CD14-positive monocyte (primary cell): ENCODE results near the gene NUP107. TPM values are rescaled to one million over a fixed set of nuclear protein-coding genes. Genes with fewer than 3 reads are reported as not detected.

ENCODE experiments used
- DNase-seq, 3 donors: peaks; one replicate each; pipeline ENCODE4 v3.0.0-alpha.2; 2011 to 2022
- H2AFZ ChIP-seq: 2 replicates; pipeline ENCODE4 v1.6.0; 2012; ENCODE audit warnings: mild to moderate bottlenecking, low read depth, low read length, inconsistent platforms; ENCODE audit not compliant: insufficient read depth, poor library complexity, severe bottlenecking
- H3K27ac ChIP-seq, 2 donors: 1 replicate in 1 of 2; 2 replicates in 1 of 2; pipeline ENCODE4 v1.5.1; 2012 to 2013; ENCODE audit warnings: low read length in 2 of 2, control low read depth in 1 of 2, inconsistent platforms in 1 of 2, low read depth in 1 of 2, mild to moderate bottlenecking in 1 of 2
- H3K27me3 ChIP-seq, 2 donors: one replicate each; pipeline versions ENCODE4 v1.6.0 to v1.6.1; 2011 to 2013; ENCODE audit warnings: low read length in 2 of 2; ENCODE audit not compliant: control insufficient read depth in 2 of 2, insufficient read depth in 2 of 2
- H3K36me3 ChIP-seq, 2 donors: replicated peaks in 1 of 2; 1 replicate in 1 of 2; 2 replicates in 1 of 2; pipeline versions ENCODE4 v1.5.1 to v1.6.1; 2012 to 2013; ENCODE audit warnings: low read length in 2 of 2, control low read depth in 1 of 2, inconsistent platforms in 1 of 2, mild to moderate bottlenecking in 1 of 2; ENCODE audit not compliant: insufficient read depth in 2 of 2, control insufficient read depth in 1 of 2
- H3K4me1 ChIP-seq, 2 donors: 1 replicate in 1 of 2; 2 replicates in 1 of 2; pipeline versions ENCODE4 v1.5.1 to v1.6.1; 2012 to 2013; ENCODE audit warnings: low read length in 2 of 2, control low read depth in 1 of 2, inconsistent platforms in 1 of 2, mild to moderate bottlenecking in 1 of 2, moderate library complexity in 1 of 2; ENCODE audit not compliant: insufficient read depth in 2 of 2, control insufficient read depth in 1 of 2
- H3K4me2 ChIP-seq: replicated peaks from 2 replicates; pipeline ENCODE3; 2012; ENCODE audit warnings: low read length, moderate library complexity, mild to moderate bottlenecking; ENCODE audit not compliant: poor library complexity, severe bottlenecking; ENCODE audit errors: extremely low read depth
- H3K4me3 ChIP-seq, 3 experiments: fragments of 200-600 bp in 1 of 3; sonication (generic) in 1 of 3; replicated peaks in 1 of 3; 1 replicate in 2 of 3; 2 replicates in 1 of 3; pipeline ENCODE4 v1.5.1; 2011 to 2013; ENCODE audit warnings: low read length in 3 of 3, mild to moderate bottlenecking in 3 of 3, control low read depth in 2 of 3, low read depth in 2 of 3, inconsistent platforms in 1 of 3, moderate library complexity in 1 of 3
- H3K79me2 ChIP-seq: 2 replicates; pipeline ENCODE4 v1.6.0; 2012; ENCODE audit warnings: mild to moderate bottlenecking, control low read depth, inconsistent platforms, low read length, moderate library complexity; ENCODE audit not compliant: insufficient read depth
- H3K9ac ChIP-seq: 2 replicates; pipeline ENCODE4 v1.6.0; 2017; ENCODE audit warnings: low read length, mild to moderate bottlenecking; ENCODE audit not compliant: insufficient read depth, poor library complexity, severe bottlenecking
- H3K9me3 ChIP-seq, 2 donors: replicated peaks in 1 of 2; 1 replicate in 1 of 2; 2 replicates in 1 of 2; pipeline versions ENCODE4 v1.5.1 to v1.6.1; 2012 to 2013; ENCODE audit warnings: low read length in 2 of 2, control low read depth in 1 of 2; ENCODE audit not compliant: control insufficient read depth in 1 of 2, insufficient read depth in 1 of 2
- H4K20me1 ChIP-seq: 2 replicates; pipeline ENCODE4 v1.6.0; 2012; ENCODE audit warnings: mild to moderate bottlenecking, low read length, control low read depth, moderate library complexity; ENCODE audit not compliant: insufficient read depth
- H3K27ac Mint-ChIP-seq, 7 donors: one replicate each; pipeline ENCODE4 v1.8.0; 2020; ENCODE audit warnings: mild to moderate bottlenecking in 7 of 7, mixed read lengths in 7 of 7, moderate library complexity in 6 of 7, inconsistent platforms in 2 of 7
- H3K27me3 Mint-ChIP-seq, 3 donors: one replicate each; pipeline ENCODE4 v1.8.0; 2021 to 2022; ENCODE audit warnings: low read depth in 3 of 3, mild to moderate bottlenecking in 3 of 3, mixed read lengths in 3 of 3, moderate library complexity in 3 of 3, inconsistent platforms in 1 of 3
- H3K36me3 Mint-ChIP-seq, 2 donors: one replicate each; pipeline ENCODE4 v1.8.0; 2020; ENCODE audit warnings: mixed read lengths in 2 of 2, inconsistent platforms in 1 of 2, mild to moderate bottlenecking in 1 of 2
- H3K4me1 Mint-ChIP-seq: one replicate; pipeline ENCODE4 v1.8.0; 2020; ENCODE audit warnings: mild to moderate bottlenecking, mixed read lengths
- H3K4me3 Mint-ChIP-seq, 2 donors: one replicate each; pipeline ENCODE4 v1.8.0; 2020; ENCODE audit warnings: mild to moderate bottlenecking in 2 of 2, mixed read lengths in 2 of 2, moderate library complexity in 1 of 2
- H3K9me3 Mint-ChIP-seq, 7 donors: one replicate each; pipeline ENCODE4 v1.8.0; 2020 to 2022; ENCODE audit warnings: mixed read lengths in 7 of 7, mild to moderate bottlenecking in 6 of 7, moderate library complexity in 6 of 7, inconsistent platforms in 2 of 7
- CTCF ChIP-seq: fragments of 200-600 bp; IDR thresholded peaks from one replicate; pipeline ENCODE4 v1.8.0; 2022; ENCODE audit warnings: antibody characterized with exemption, mild to moderate bottlenecking
- WGBS: methylation state at CpG from one replicate; pipeline ENCODE4 v1.1.5; 2013; ENCODE audit warnings: missing lambda C conversion rate; ENCODE audit not compliant: insufficient coverage; 5-methylcytosine and 5-hydroxymethylcytosine counted together
- intact Hi-C, 2 donors: fragments of 100-400 bp; cut with micrococcal nuclease; formaldehyde crosslinking; loops; one replicate each; pipeline versions ENCODE4 v1.15.0 to v1.15.1; 2023
- polyA plus RNA-seq, 3 donors: library from polyadenylated mRNA; depleted of rRNA in 1 of 3; unstranded in 2 of 3; stranded (reverse) in 1 of 3; fragments of 300-500 nt in 2 of 3; fragments of >200 nt in 1 of 3; fragmentation: Illumina TruSeq in 2 of 3; gene quantifications; 1 replicate in 2 of 3; 2 replicates in 1 of 3; pipeline ENCODE4 v1.2.3, GENCODE V29; 2012 to 2021

The NUP107 gene
- polyA plus RNA-seq, 3 donors, result 6.7 to 20.5 (median 10.7) TPM

- H3K4me1 ChIP-seq, result no peaks in the 10 kb centered on the region
- Mint-ChIP-seq H3K4me1 (peaks cover 8% of the 10 kb centered on the region), H3K36me3 (no peaks in the 10 kb centered on the region), H3K27ac (no peak overlapping the region), H3K27me3 (peaks cover 0 to 2% (median under 1%) of the 10 kb centered on the region in 3 donors), H3K4me3 (no peak overlapping the region), H3K9me3 (peaks cover 0 to 2% (median 0%) of the 10 kb centered on the region in 7 donors)
- H4K20me1 ChIP-seq, result no peaks in the 10 kb centered on the region
- H3K27me3 ChIP-seq, result no peaks in the 10 kb centered on the region
- 100% methylated on average over 2 of the region's 5 CpGs for WGBS
- H3K4me3 ChIP-seq, result no peak overlapping the region
- H3K9me3 ChIP-seq, result no peaks in the 10 kb centered on the region
- intact Hi-C loops, result loop anchor here in 1 of 2 donors (10.0 kb wide), 1 partner anchor 51 kb away; no protein-coding TSS in a partner anchor
- no peak overlapping the region for H2AFZ ChIP-seq
- H3K79me2 ChIP-seq, result no peaks in the 10 kb centered on the region
- no peak overlapping the region for H3K9ac ChIP-seq
- no peak overlapping the region for H3K27ac ChIP-seq
- DNase-seq, result no peak
- H3K36me3 ChIP-seq, result no peaks in the 10 kb centered on the region
- H3K4me2 ChIP-seq, result no peak overlapping the region
- no peak for TF ChIP-seq CTCF
Observed at GRCh38 chr12:68773582-68773981, 86.8 kb downstream of the NUP107 start.

DNA sequence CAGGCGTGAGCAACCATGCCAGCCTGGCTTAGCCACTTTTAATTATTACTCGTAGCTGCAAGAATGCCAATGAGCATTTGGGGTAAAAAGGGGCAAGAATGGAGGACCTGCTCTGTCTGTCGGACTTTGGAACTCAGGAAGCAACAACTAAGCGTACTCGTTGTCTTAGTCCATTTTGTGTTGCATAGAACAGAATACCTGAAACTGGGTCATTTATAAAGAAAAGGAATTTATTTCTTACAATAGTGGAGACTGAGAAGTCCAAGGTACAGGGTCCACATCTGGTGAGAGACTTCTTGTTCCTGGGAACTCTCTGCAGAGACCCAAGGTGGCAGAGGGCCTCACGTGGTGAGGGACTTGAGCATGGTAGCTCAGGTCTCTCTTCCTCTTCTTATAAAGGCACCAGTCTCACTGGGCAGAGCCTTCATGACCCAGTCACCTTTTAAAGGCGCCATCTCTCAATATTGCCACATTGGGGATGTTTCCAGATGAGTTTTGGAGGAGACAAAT is 88.4 kb downstream of the NUP107 start:
- H3K4me1 Mint-ChIP-seq, result peaks cover 8% of the 10 kb centered on the region

More for the DNA sequence above, 88.4 kb downstream of the NUP107 start:
- H3K4me1 ChIP-seq, result no peaks in the 10 kb centered on the region
- no peaks in the 10 kb centered on the region for H3K36me3 ChIP-seq
- intact Hi-C loops, result loop anchor here in 1 of 2 donors (10.0 kb wide), 1 partner anchor 50 kb away; no protein-coding TSS in a partner anchor
- no peak overlapping the region for H3K4me2 ChIP-seq
- no peaks in the 10 kb centered on the region for H3K79me2 ChIP-seq
- H2AFZ ChIP-seq, result no peak overlapping the region
- no peak overlapping the region for H3K9ac ChIP-seq
- Mint-ChIP-seq H3K27ac (no peak overlapping the region), H3K9me3 (peaks cover 0 to 2% (median 0%) of the 10 kb centered on the region in 7 donors), H3K36me3 (no peaks in the 10 kb centered on the region), H3K27me3 (peaks cover 0 to 2% (median 1%) of the 10 kb centered on the region in 3 donors), H3K4me3 (no peak overlapping the region)
- 100% methylated on average over 3 of the region's 7 CpGs for WGBS
- H3K9me3 ChIP-seq, result no peaks in the 10 kb centered on the region
- H3K4me3 ChIP-seq, result no peak overlapping the region
- no peak for TF ChIP-seq CTCF
- H3K27ac ChIP-seq, result no peak overlapping the region
- H3K27me3 ChIP-seq, result no peaks in the 10 kb centered on the region
- H4K20me1 ChIP-seq, result no peaks in the 10 kb centered on the region
- DNase-seq, result no peak
